Smooth muscle cell (in vitro differentiated cells): Measurements from ENCODE around the gene KLK3. TPM values are rescaled to one million over a fixed set of nuclear protein-coding genes. Genes with fewer than 3 reads are reported as not detected.

ENCODE experiments used
- DNase-seq: peaks from one replicate; lab custom pipeline; 2025; ENCODE audit not compliant: unreplicated experiment; lab: John Stamatoyannopoulos, UW
- H2AFZ ChIP-seq: fragments of 200-600 bp; sonication (generic); 2 replicates; pipeline ENCODE4 v1.6.0; 2016; ENCODE audit warnings: antibody characterized with exemption, low read depth, mild to moderate bottlenecking
- H3F3A ChIP-seq: fragments of 200-600 bp; sonication (generic); 2 replicates; pipeline ENCODE4 v1.6.0; 2017; ENCODE audit warnings: antibody characterized with exemption, low read depth
- H3K27ac ChIP-seq: fragments of 200-600 bp; sonication (generic); 2 replicates; pipeline ENCODE4 v1.5.1; 2016; ENCODE audit warnings: low read depth, mild to moderate bottlenecking
- H3K27me3 ChIP-seq: fragments of 200-600 bp; sonication (generic); 2 replicates; pipeline ENCODE4 v1.6.1; 2016; ENCODE audit warnings: low read depth, mild to moderate bottlenecking
- H3K36me3 ChIP-seq: fragments of 200-600 bp; sonication (generic); 2 replicates; pipeline ENCODE4 v1.5.1; 2016; ENCODE audit warnings: low read depth
- H3K4me1 ChIP-seq: fragments of 200-600 bp; sonication (generic); 2 replicates; pipeline ENCODE4 v1.5.1; 2016; ENCODE audit warnings: low read depth
- H3K4me2 ChIP-seq: fragments of 200-600 bp; sonication (generic); 2 replicates; pipeline ENCODE4 v1.6.0; 2016; ENCODE audit warnings: mild to moderate bottlenecking
- H3K4me3 ChIP-seq: fragments of 200-600 bp; sonication (generic); 2 replicates; pipeline ENCODE4 v1.5.1; 2016; ENCODE audit warnings: mild to moderate bottlenecking
- H3K79me2 ChIP-seq: fragments of 200-600 bp; sonication (generic); 2 replicates; pipeline ENCODE4 v1.6.0; 2016; ENCODE audit warnings: low read depth, mild to moderate bottlenecking
- H3K9ac ChIP-seq: fragments of 200-600 bp; sonication (generic); 2 replicates; pipeline ENCODE4 v1.6.0; 2016; ENCODE audit warnings: low read depth
- H3K9me3 ChIP-seq: fragments of 200-600 bp; sonication (generic); replicated peaks from 2 replicates; pipeline ENCODE4 v1.5.1; 2016; ENCODE audit warnings: low read depth
- H4K20me1 ChIP-seq: fragments of 200-600 bp; sonication (generic); 2 replicates; pipeline ENCODE4 v1.6.0; 2016; ENCODE audit warnings: low read depth
- CTCF ChIP-seq: fragments of 200-600 bp; sonication (generic); IDR thresholded peaks from 2 replicates; pipeline ENCODE4 v1.5.1; 2017; ENCODE audit warnings: borderline replicate concordance, mild to moderate bottlenecking, antibody characterized with exemption; ENCODE audit not compliant: insufficient read depth, poor library complexity, severe bottlenecking
- WGBS: methylation state at CpG from one replicate; pipeline ENCODE4 v1.1.7; 2016; ENCODE audit warnings: low lambda C conversion rate; 5-methylcytosine and 5-hydroxymethylcytosine counted together
- polyA plus RNA-seq: library from polyadenylated mRNA; unstranded; fragments of >200 nt; fragmentation: Nextera tagmentation; extraction: Ambion mirVana; gene quantifications from 2 replicates; pipeline ENCODE4 v1.2.1, GENCODE V29; 2016
- total RNA-seq: library from RNA; depleted of rRNA; stranded (reverse); fragments of >200 nt; gene quantifications from 2 replicates; pipeline ENCODE4 v1.2.3, GENCODE V29; 2014

The KLK3 gene
- total and polyA plus RNA-seq, 2 experiments from 2014 or later, result not detected

GRCh38 chr19:50880241-50880640, 25.5 kb downstream of the KLK3 start:
- no peaks in the 10 kb centered on the region for H3K4me1 ChIP-seq
- H3K4me3 ChIP-seq, result no peak overlapping the region
- H3K79me2 ChIP-seq, result no peaks in the 10 kb centered on the region
- WGBS, result 79% methylated on average over 5 of the region's 5 CpGs
- H3K4me2 ChIP-seq, result no peak overlapping the region
- H3F3A ChIP-seq, result no peaks in the 10 kb centered on the region
- no peak for TF ChIP-seq CTCF
- no peaks in the 10 kb centered on the region for H3K9me3 ChIP-seq
- DNase-seq, result no peak
- H3K36me3 ChIP-seq, result no peaks in the 10 kb centered on the region
- no peak overlapping the region for H2AFZ ChIP-seq
- H4K20me1 ChIP-seq, result no peaks in the 10 kb centered on the region
- H3K27ac ChIP-seq, result no peak overlapping the region
- H3K27me3 ChIP-seq, result peaks cover 20% of the 10 kb centered on the region
- H3K9ac ChIP-seq, result no peak overlapping the region

GRCh38 chr19:50882188-50882587, 27.5 kb downstream of the KLK3 start:
- 55% methylated on average over 3 of the region's 3 CpGs for WGBS
- H3K4me2 ChIP-seq, result no peak overlapping the region
- H3K4me1 ChIP-seq, result no peaks in the 10 kb centered on the region
- no peaks in the 10 kb centered on the region for H4K20me1 ChIP-seq
- no peak for TF ChIP-seq CTCF
- no peak overlapping the region for H2AFZ ChIP-seq
- H3K36me3 ChIP-seq, result no peaks in the 10 kb centered on the region
- H3F3A ChIP-seq, result no peaks in the 10 kb centered on the region
- H3K79me2 ChIP-seq, result no peaks in the 10 kb centered on the region
- peaks cover 14% of the 10 kb centered on the region for H3K27me3 ChIP-seq
- H3K4me3 ChIP-seq, result no peak overlapping the region
- H3K9me3 ChIP-seq, result no peaks in the 10 kb centered on the region
- no peak overlapping the region for H3K9ac ChIP-seq
- H3K27ac ChIP-seq, result no peak overlapping the region
- no peak for DNase-seq

GRCh38 chr19:50889638-50890037, 34.9 kb downstream of the KLK3 start:
- Histone ChIP-seq H3K4me3 (no peak overlapping the region), H3K36me3 (no peaks in the 10 kb centered on the region), H2AFZ (no peak overlapping the region), H3K4me1 (no peaks in the 10 kb centered on the region), H3K79me2 (no peaks in the 10 kb centered on the region), H3K9ac (no peak overlapping the region), H3K27me3 (no peaks in the 10 kb centered on the region), H3F3A (no peaks in the 10 kb centered on the region), H3K4me2 (no peak overlapping the region), H3K27ac (peak overlapping the region; percentile 82), H4K20me1 (no peaks in the 10 kb centered on the region), H3K9me3 (no peaks in the 10 kb centered on the region)
- TF ChIP-seq CTCF, result no peak
- no peak for DNase-seq
- 62% methylated on average over 3 of the region's 3 CpGs for WGBS

- no peaks in the 10 kb centered on the region for H3K79me2 ChIP-seq
- H3K4me3 ChIP-seq, result no peak overlapping the region
- H2AFZ ChIP-seq, result no peak overlapping the region
- 61% methylated on average over 5 of the region's 5 CpGs for WGBS
- H3F3A ChIP-seq, result no peaks in the 10 kb centered on the region
- no peak overlapping the region for H3K4me2 ChIP-seq
- H3K4me1 ChIP-seq, result no peaks in the 10 kb centered on the region
- no peak for DNase-seq
- H3K9me3 ChIP-seq, result no peaks in the 10 kb centered on the region
- H3K27me3 ChIP-seq, result no peaks in the 10 kb centered on the region
- no peaks in the 10 kb centered on the region for H3K36me3 ChIP-seq
- peak overlapping the region; percentile 82 for H3K27ac ChIP-seq
- peak overlapping the region; percentile 7 for H3K9ac ChIP-seq
- no peaks in the 10 kb centered on the region for H4K20me1 ChIP-seq
- no peak for TF ChIP-seq CTCF
Measured at GRCh38 chr19:50890422-50891252, 35.9 kb downstream of the KLK3 start.
